ENCODE measurements around the gene SESN1. TPM values are rescaled to one million over a fixed set of nuclear protein-coding genes. Genes with fewer than 3 reads are reported as not detected.
A peak's percentile ranks its signal among the peaks of the same experiment; 100 is the strongest.

Gene SESN1
- total and polyA plus RNA-seq, 2 donors (not counting 1 experiment from before 2014, with no cell fraction given), result 16.2 to 28.6 TPM

DNA sequence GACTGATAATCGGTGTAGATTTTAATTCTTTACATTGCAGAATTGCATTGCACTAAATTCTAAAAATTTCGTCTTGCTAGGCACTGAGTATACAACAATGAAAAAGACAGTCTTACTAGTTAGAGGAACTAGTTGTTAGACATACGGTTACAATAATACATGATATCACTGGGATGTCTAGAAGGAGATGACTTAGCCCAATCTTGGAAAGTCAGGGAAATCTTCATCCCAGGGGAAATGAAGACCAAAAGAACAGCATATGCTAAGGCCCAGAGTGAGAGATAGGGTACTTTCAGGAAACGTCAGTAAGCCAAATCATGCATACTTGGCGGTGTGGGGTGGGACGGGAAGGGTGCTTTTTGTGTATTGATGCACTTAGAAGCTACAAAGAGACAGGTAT, 1.6 kb upstream of the SESN1 start:
- Mint-ChIP-seq H3K9me3 (ENCODE audit: insufficient read depth) (no peaks in the 10 kb centered on the region), H3K4me3 (peak overlapping the region; percentile 99), H3K27me3 (no peaks in the 10 kb centered on the region), H3K4me1 (peaks cover 41% of the 10 kb centered on the region), H3K27ac (peak overlapping the region; percentile 71)
- H3K4me2 ChIP-seq (replicated peaks; ENCODE audit: low read depth, low read length, poor library complexity, severe bottlenecking), result peak overlapping the region; percentile 89
- H3K4me3 ChIP-seq (ENCODE audit: control extremely low read depth in 1 of 5, extremely low read depth in 1 of 5, insufficient read depth in 1 of 5, low read depth in 2 of 5, low read length in 4 of 5), result peak overlapping the region in 4 of 5 experiments; percentile 69 to 93 (median 84)
- no CpG with 5 or more reads among the region's 6 CpGs for WGBS (ENCODE audit: insufficient coverage)
- H4K20me1 ChIP-seq (ENCODE audit: control insufficient read depth, insufficient read depth, low read length, poor library complexity, severe bottlenecking), result no peaks in the 10 kb centered on the region
- POLR2A ChIA-PET, result interaction anchor here (1.5 kb wide), 1 partner anchor 287 kb away, joined by 5 read pairs; no protein-coding TSS in a partner anchor
- H3K9me3 ChIP-seq (ENCODE audit: control extremely low read depth in 1 of 3, control insufficient read depth in 2 of 3, insufficient read depth in 1 of 3, low read length in 2 of 3), result no peaks in the 10 kb centered on the region
- H3K27me3 ChIP-seq (replicated peaks in 1 of 4; ENCODE audit: control extremely low read depth in 1 of 4, control insufficient read depth in 3 of 4, insufficient read depth in 4 of 4, low read length in 3 of 4), result no peaks in the 10 kb centered on the region
- DNase-seq, result no peak
- peak overlapping the region; percentile 92 for H2AFZ ChIP-seq (ENCODE audit: insufficient read depth, low read depth, low read length, poor library complexity, severe bottlenecking)
- H3K79me2 ChIP-seq (ENCODE audit: control insufficient read depth, insufficient read depth, low read length), result peaks cover 45% of the 10 kb centered on the region
- H3K9ac ChIP-seq (ENCODE audit: low read length), result peak overlapping the region; percentile 86
- intact Hi-C loops (cut with micrococcal nuclease), result loop anchor here (10.0 kb wide), 2 partner anchors 89 to 1141 kb away; partner anchors contain the start of gene SEC63
- TF ChIP-seq, protein P1, sequence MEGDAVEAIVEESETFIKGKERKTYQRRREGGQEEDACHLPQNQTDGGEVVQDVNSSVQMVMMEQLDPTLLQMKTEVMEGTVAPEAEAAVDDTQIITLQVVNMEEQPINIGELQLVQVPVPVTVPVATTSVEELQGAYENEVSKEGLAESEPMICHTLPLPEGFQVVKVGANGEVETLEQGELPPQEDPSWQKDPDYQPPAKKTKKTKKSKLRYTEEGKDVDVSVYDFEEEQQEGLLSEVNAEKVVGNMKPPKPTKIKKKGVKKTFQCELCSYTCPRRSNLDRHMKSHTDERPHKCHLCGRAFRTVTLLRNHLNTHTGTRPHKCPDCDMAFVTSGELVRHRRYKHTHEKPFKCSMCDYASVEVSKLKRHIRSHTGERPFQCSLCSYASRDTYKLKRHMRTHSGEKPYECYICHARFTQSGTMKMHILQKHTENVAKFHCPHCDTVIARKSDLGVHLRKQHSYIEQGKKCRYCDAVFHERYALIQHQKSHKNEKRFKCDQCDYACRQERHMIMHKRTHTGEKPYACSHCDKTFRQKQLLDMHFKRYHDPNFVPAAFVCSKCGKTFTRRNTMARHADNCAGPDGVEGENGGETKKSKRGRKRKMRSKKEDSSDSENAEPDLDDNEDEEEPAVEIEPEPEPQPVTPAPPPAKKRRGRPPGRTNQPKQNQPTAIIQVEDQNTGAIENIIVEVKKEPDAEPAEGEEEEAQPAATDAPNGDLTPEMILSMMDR (IDR thresholded peaks at IDR 0.05), result no peak
- TF ChIP-seq EZH2 (IDR thresholded peaks at IDR 0.05; ENCODE audit: borderline replicate concordance, insufficient read depth, low read depth, low read length, poor library complexity, severe bottlenecking), result no peak
- ATAC-seq (ENCODE audit: low read depth), result no peak
- no peak overlapping the region for H3K27ac ChIP-seq (ENCODE audit: low read length in 2 of 2)
- H3K4me1 ChIP-seq (ENCODE audit: control insufficient read depth in 2 of 2, insufficient read depth in 2 of 2, low read length in 2 of 2), result peaks cover 28 to 29% of the 10 kb centered on the region in 2 donors
- CTCF ChIA-PET, result interaction anchor here (2.4 kb wide), 1 partner anchor 287 kb away, joined by 16 read pairs; the partner anchor contains the start of gene CD164
- no peaks in the 10 kb centered on the region for H3K36me3 ChIP-seq (replicated peaks in 1 of 2; ENCODE audit: control extremely low read depth in 1 of 2, control insufficient read depth in 1 of 2, extremely low read depth in 1 of 2, insufficient read depth in 2 of 2, low read length in 1 of 2)

DNA sequence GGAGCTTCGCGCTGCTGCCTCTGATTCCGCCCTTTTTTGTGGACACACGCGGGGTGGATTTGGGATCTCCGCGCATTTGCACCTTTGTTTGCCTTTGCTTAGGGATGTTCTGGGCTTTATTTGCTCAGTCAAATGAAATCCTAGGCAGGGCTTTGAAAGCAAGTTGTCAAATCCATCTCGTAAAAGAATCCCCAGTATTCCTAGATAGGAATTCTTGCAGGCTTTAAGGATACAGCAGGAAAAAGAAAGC, 1.1 kb upstream of the SESN1 start:
- CTCF ChIA-PET, result interaction anchor here (2.4 kb wide), 1 partner anchor 288 kb away, joined by 16 read pairs; the partner anchor contains the start of gene CD164
- H3K4me2 ChIP-seq (replicated peaks; ENCODE audit: low read depth, low read length, poor library complexity, severe bottlenecking), result peak overlapping the region; percentile 89
- H3K27me3 ChIP-seq (replicated peaks in 1 of 4; ENCODE audit: control extremely low read depth in 1 of 4, control insufficient read depth in 3 of 4, insufficient read depth in 4 of 4, low read length in 3 of 4), result no peaks in the 10 kb centered on the region
- peak overlapping the region; percentile 92 for H2AFZ ChIP-seq (ENCODE audit: insufficient read depth, low read depth, low read length, poor library complexity, severe bottlenecking)
- TF ChIP-seq EZH2 (IDR thresholded peaks at IDR 0.05; ENCODE audit: borderline replicate concordance, insufficient read depth, low read depth, low read length, poor library complexity, severe bottlenecking), result no peak
- TF ChIP-seq, protein P1 (IDR thresholded peaks at IDR 0.05), result no peak
- no peaks in the 10 kb centered on the region for H3K9me3 ChIP-seq (ENCODE audit: control extremely low read depth in 1 of 3, control insufficient read depth in 2 of 3, insufficient read depth in 1 of 3, low read length in 2 of 3)
- peak overlapping the region; percentile 69 to 98 (median 85) for H3K4me3 ChIP-seq (ENCODE audit: control extremely low read depth in 1 of 5, extremely low read depth in 1 of 5, insufficient read depth in 1 of 5, low read depth in 2 of 5, low read length in 4 of 5)
- no peaks in the 10 kb centered on the region for H3K27me3 Mint-ChIP-seq
- DNase-seq, result no peak
- no peaks in the 10 kb centered on the region for H3K36me3 ChIP-seq (replicated peaks in 1 of 2; ENCODE audit: control extremely low read depth in 1 of 2, control insufficient read depth in 1 of 2, extremely low read depth in 1 of 2, insufficient read depth in 2 of 2, low read length in 1 of 2)
- H3K4me1 ChIP-seq (ENCODE audit: control insufficient read depth in 2 of 2, insufficient read depth in 2 of 2, low read length in 2 of 2), result peaks cover 28 to 29% of the 10 kb centered on the region in 2 donors
- POLR2A ChIA-PET, result interaction anchor here (1.5 to 2.0 kb wide), 3 partner anchors 248 to 536 kb away, joined by 4 to 17 read pairs (median 5); partner anchors contain the start of genes ARMC2 and FOXO3
- H4K20me1 ChIP-seq (ENCODE audit: control insufficient read depth, insufficient read depth, low read length, poor library complexity, severe bottlenecking), result no peaks in the 10 kb centered on the region
- H3K79me2 ChIP-seq (ENCODE audit: control insufficient read depth, insufficient read depth, low read length), result peaks cover 50% of the 10 kb centered on the region
- peaks cover 42% of the 10 kb centered on the region for H3K4me1 Mint-ChIP-seq
- 0% methylated on average over 8 of the region's 8 CpGs for WGBS (ENCODE audit: insufficient coverage)
- peak overlapping the region; percentile 100 for H3K27ac Mint-ChIP-seq
- H3K27ac ChIP-seq (ENCODE audit: low read length in 2 of 2), result peak overlapping the region; percentile 95 to 98
- intact Hi-C loops (cut with micrococcal nuclease), result loop anchor here (1.0 to 10.0 kb wide), 12 partner anchors 22 to 1141 kb away; partner anchors contain the start of genes ARMC2, CD164, CDC40 and MICAL1
- ATAC-seq (ENCODE audit: low read depth), result no peak
- H3K9me3 Mint-ChIP-seq (ENCODE audit: insufficient read depth), result no peaks in the 10 kb centered on the region
- peak overlapping the region; percentile 99 for H3K4me3 Mint-ChIP-seq
- H3K9ac ChIP-seq (ENCODE audit: low read length), result peak overlapping the region; percentile 86
